Liver (tissue), 3 donors: ENCODE results near the gene SHC3.

ENCODE experiments used
- NR2F2 ChIP-seq: IDR thresholded peaks from 2 replicates; pipeline ENCODE4 v1.6.1; 2016; ENCODE audit warnings: antibody characterized with exemption
- TF ChIP-seq, protein P1 (sequence below): fragments of 150-350 bp; IDR thresholded peaks from 2 replicates; pipeline ENCODE4 v1.5.1; 2017; ENCODE audit warnings: improper control_type of control experiment, low read depth, low read length; ENCODE audit not compliant: missing input control
- TF ChIP-seq, protein P2 (sequence below): IDR thresholded peaks from 2 replicates; pipeline ENCODE4 v1.6.1; 2016; ENCODE audit warnings: antibody characterized with exemption, mild to moderate bottlenecking
- TF ChIP-seq, protein P3 (sequence below): IDR thresholded peaks from 2 replicates; pipeline ENCODE4 v1.6.1; 2016; ENCODE audit warnings: antibody characterized with exemption
- donor health status: healthy.
- donor health status: healthy.

DNA sequence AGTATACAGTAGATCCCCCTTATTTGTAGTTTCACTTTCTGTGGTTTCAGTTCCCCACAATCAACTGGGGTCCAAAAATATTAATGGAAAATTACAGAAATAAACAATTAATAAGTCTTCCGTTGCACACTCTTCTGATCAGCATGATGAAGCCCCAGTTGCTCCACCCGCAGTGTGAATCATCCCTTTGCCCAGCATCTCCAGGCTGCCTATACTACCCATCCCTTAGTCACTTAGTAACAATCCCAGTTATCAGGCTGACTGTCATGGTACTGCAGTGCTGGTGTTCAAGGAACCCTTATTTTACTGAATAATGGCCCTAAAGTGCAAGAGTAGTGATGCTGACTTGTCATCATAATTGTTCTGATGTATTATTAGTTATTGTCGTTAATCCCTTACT is 28.9 kb downstream of the SHC3 start:
- TF ChIP-seq, protein P1, sequence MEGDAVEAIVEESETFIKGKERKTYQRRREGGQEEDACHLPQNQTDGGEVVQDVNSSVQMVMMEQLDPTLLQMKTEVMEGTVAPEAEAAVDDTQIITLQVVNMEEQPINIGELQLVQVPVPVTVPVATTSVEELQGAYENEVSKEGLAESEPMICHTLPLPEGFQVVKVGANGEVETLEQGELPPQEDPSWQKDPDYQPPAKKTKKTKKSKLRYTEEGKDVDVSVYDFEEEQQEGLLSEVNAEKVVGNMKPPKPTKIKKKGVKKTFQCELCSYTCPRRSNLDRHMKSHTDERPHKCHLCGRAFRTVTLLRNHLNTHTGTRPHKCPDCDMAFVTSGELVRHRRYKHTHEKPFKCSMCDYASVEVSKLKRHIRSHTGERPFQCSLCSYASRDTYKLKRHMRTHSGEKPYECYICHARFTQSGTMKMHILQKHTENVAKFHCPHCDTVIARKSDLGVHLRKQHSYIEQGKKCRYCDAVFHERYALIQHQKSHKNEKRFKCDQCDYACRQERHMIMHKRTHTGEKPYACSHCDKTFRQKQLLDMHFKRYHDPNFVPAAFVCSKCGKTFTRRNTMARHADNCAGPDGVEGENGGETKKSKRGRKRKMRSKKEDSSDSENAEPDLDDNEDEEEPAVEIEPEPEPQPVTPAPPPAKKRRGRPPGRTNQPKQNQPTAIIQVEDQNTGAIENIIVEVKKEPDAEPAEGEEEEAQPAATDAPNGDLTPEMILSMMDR: no peak
- TF ChIP-seq, protein P2, sequence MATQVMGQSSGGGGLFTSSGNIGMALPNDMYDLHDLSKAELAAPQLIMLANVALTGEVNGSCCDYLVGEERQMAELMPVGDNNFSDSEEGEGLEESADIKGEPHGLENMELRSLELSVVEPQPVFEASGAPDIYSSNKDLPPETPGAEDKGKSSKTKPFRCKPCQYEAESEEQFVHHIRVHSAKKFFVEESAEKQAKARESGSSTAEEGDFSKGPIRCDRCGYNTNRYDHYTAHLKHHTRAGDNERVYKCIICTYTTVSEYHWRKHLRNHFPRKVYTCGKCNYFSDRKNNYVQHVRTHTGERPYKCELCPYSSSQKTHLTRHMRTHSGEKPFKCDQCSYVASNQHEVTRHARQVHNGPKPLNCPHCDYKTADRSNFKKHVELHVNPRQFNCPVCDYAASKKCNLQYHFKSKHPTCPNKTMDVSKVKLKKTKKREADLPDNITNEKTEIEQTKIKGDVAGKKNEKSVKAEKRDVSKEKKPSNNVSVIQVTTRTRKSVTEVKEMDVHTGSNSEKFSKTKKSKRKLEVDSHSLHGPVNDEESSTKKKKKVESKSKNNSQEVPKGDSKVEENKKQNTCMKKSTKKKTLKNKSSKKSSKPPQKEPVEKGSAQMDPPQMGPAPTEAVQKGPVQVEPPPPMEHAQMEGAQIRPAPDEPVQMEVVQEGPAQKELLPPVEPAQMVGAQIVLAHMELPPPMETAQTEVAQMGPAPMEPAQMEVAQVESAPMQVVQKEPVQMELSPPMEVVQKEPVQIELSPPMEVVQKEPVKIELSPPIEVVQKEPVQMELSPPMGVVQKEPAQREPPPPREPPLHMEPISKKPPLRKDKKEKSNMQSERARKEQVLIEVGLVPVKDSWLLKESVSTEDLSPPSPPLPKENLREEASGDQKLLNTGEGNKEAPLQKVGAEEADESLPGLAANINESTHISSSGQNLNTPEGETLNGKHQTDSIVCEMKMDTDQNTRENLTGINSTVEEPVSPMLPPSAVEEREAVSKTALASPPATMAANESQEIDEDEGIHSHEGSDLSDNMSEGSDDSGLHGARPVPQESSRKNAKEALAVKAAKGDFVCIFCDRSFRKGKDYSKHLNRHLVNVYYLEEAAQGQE: no peak
- TF ChIP-seq, protein P3, sequence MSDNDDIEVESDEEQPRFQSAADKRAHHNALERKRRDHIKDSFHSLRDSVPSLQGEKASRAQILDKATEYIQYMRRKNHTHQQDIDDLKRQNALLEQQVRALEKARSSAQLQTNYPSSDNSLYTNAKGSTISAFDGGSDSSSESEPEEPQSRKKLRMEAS: no peak
- no peak for TF ChIP-seq NR2F2
